HL-60/S4 (cell line): ENCODE data around the gene RAD9A.

Experiments used
- in situ Hi-C: fragments of 300-500 bp; cut with MboI; formaldehyde crosslinking; loops from 2 replicates; pipeline ENCODE4 v1.14.3; 2022; ENCODE audit warnings: low sequenced_read_pairs

RAD9A gene

GRCh38 chr11:67373648-67374570 lies 17.9 kb upstream of the RAD9A start:
- in situ Hi-C loops: no loop called here

GRCh38 chr11:67374571-67375281 lies 17.1 kb upstream of the RAD9A start:
- in situ Hi-C loops: no loop called here

GRCh38 chr11:67375320-67376055 lies 16.3 kb upstream of the RAD9A start:
- in situ Hi-C loops: no loop called here

- in situ Hi-C loops: no loop called here
Measured at GRCh38 chr11:67376063-67376820, 15.5 kb upstream of the RAD9A start.

GRCh38 chr11:67376873-67377808 lies 14.6 kb upstream of the RAD9A start:
- in situ Hi-C loops: no loop called here

GRCh38 chr11:67378544-67378943 lies 13.2 kb upstream of the RAD9A start:
- in situ Hi-C loops: no loop called here

- in situ Hi-C loops: no loop called here
Measured at GRCh38 chr11:67379061-67380058, 12.4 kb upstream of the RAD9A start.

- in situ Hi-C loops: no loop called here
Measured at GRCh38 chr11:67381244-67381972, 10.4 kb upstream of the RAD9A start.

- in situ Hi-C loops: no loop called here
Measured at GRCh38 chr11:67382276-67383136, 9.3 kb upstream of the RAD9A start.

GRCh38 chr11:67384851-67385366 lies 6.9 kb upstream of the RAD9A start:
- in situ Hi-C loops: no loop called here

GRCh38 chr11:67387069-67387468 lies 4.7 kb upstream of the RAD9A start:
- in situ Hi-C loops: no loop called here

- in situ Hi-C loops: no loop called here
Measured at GRCh38 chr11:67387518-67387917, 4.3 kb upstream of the RAD9A start.

GRCh38 chr11:67389477-67389876 lies 2.3 kb upstream of the RAD9A start:
- in situ Hi-C loops: no loop called here

- in situ Hi-C loops: no loop called here
Measured at GRCh38 chr11:67390947-67391303, 861 bp upstream of the RAD9A start.

GRCh38 chr11:67392183-67392715 lies 463 bp downstream of the RAD9A start:
- in situ Hi-C loops: no loop called here

- in situ Hi-C loops: no loop called here
Measured at GRCh38 chr11:67393437-67393836, 1.7 kb downstream of the RAD9A start.
